Activated B cell treated with CpG ODN at 0.5 μM for 24 hours (primary cell): ENCODE results near the gene RPS6KA2. TPM values are rescaled to one million over a fixed set of nuclear protein-coding genes. Genes with fewer than 3 reads are reported as not detected.

Source experiments
- ATAC-seq: fragments of 200-7000 bp; cut with Tn5 transposase; one replicate; pipeline ENCODE4 v1.10.0; 2021; ENCODE audit warnings: low read depth, mild to moderate bottlenecking, moderate library complexity
- CTCF ChIA-PET: fragments of 350-600 bp; sonication (Branson Sonifier 250); formaldehyde crosslinking; loops from one replicate; lab custom pipeline; 2021; ENCODE audit warnings: antibody characterized with exemption; lab: Charles Lee
- POLR2A ChIA-PET: fragments of 350-600 bp; sonication (Branson Sonifier 250); formaldehyde crosslinking; loops from one replicate; lab custom pipeline; 2021; ENCODE audit warnings: antibody characterized with exemption; lab: Charles Lee
- DNase-seq: peaks from one replicate; pipeline ENCODE4 v3.0.0; 2022
- H3K27ac Mint-ChIP-seq: one replicate; pipeline ENCODE4 v1.8.0; 2020; ENCODE audit warnings: mixed read lengths
- H3K27me3 Mint-ChIP-seq: one replicate; pipeline ENCODE4 v1.8.0; 2021; ENCODE audit warnings: mixed read lengths
- H3K36me3 Mint-ChIP-seq: one replicate; pipeline ENCODE4 v1.8.0; 2021; ENCODE audit warnings: low read depth, mixed read lengths
- H3K4me1 Mint-ChIP-seq: one replicate; pipeline ENCODE4 v1.8.0; 2021; ENCODE audit warnings: mixed read lengths
- H3K4me3 Mint-ChIP-seq: one replicate; pipeline ENCODE4 v1.8.0; 2020; ENCODE audit warnings: mild to moderate bottlenecking, mixed read lengths
- H3K9me3 Mint-ChIP-seq: one replicate; pipeline ENCODE4 v1.8.0; 2020; ENCODE audit warnings: mixed read lengths
- CTCF ChIP-seq: fragments of 200-600 bp; IDR thresholded peaks from one replicate; pipeline ENCODE4 v1.8.0; 2022; ENCODE audit warnings: antibody characterized with exemption, mild to moderate bottlenecking
- intact Hi-C: fragments of 100-400 bp; cut with micrococcal nuclease; formaldehyde crosslinking; loops from one replicate; pipeline ENCODE4 v1.15.1; 2024
- total RNA-seq: library from RNA; stranded (reverse); gene quantifications from 2 replicates; pipeline ENCODE4 v1.2.3, GENCODE V29; 2022

Gene RPS6KA2
- total RNA-seq, 1 donor from 2014 or later, result 14.4 TPM

- ATAC-seq (no peak), DNase-seq (no peak)
- no peaks in the 10 kb centered on the region for H3K27me3 Mint-ChIP-seq
- no peak overlapping the region for H3K4me3 Mint-ChIP-seq
- CTCF ChIA-PET, result no interaction called here
- H3K27ac Mint-ChIP-seq, result no peak overlapping the region
- H3K9me3 Mint-ChIP-seq, result no peaks in the 10 kb centered on the region
- intact Hi-C loops, result no loop called here
- no peak for TF ChIP-seq CTCF
- H3K4me1 Mint-ChIP-seq, result no peaks in the 10 kb centered on the region
- H3K36me3 Mint-ChIP-seq, result no peaks in the 10 kb centered on the region
- POLR2A ChIA-PET, result no interaction called here
These were observed 11.8 kb downstream of the RPS6KA2 start for GRCh38 chr6:166615059-166615770.

- no peaks in the 10 kb centered on the region for H3K36me3 Mint-ChIP-seq
- H3K4me3 Mint-ChIP-seq, result no peak overlapping the region
- no peak for TF ChIP-seq CTCF
- H3K4me1 Mint-ChIP-seq, result no peaks in the 10 kb centered on the region
- ATAC-seq (no peak), DNase-seq (no peak)
- intact Hi-C loops, result no loop called here
- H3K27me3 Mint-ChIP-seq, result no peaks in the 10 kb centered on the region
- ChIA-PET POLR2A (no interaction called here), CTCF (no interaction called here)
- no peaks in the 10 kb centered on the region for H3K9me3 Mint-ChIP-seq
- no peak overlapping the region for H3K27ac Mint-ChIP-seq
These were observed 12.5 kb downstream of the RPS6KA2 start for GRCh38 chr6:166614589-166614988.

- Mint-ChIP-seq H3K27ac (no peak overlapping the region), H3K4me1 (no peaks in the 10 kb centered on the region), H3K36me3 (no peaks in the 10 kb centered on the region), H3K9me3 (no peaks in the 10 kb centered on the region), H3K4me3 (no peak overlapping the region), H3K27me3 (no peaks in the 10 kb centered on the region)
- CTCF ChIA-PET, result no interaction called here
- ATAC-seq (no peak), DNase-seq (no peak)
- POLR2A ChIA-PET, result no interaction called here
- no peak for TF ChIP-seq CTCF
- intact Hi-C loops, result no loop called here
These were observed 12.9 kb downstream of the RPS6KA2 start for GRCh38 chr6:166614171-166614583.

GRCh38 chr6:166613027-166613426 is 14.0 kb downstream of the RPS6KA2 start:
- Mint-ChIP-seq H3K27ac (no peak overlapping the region), H3K36me3 (no peaks in the 10 kb centered on the region), H3K4me1 (no peaks in the 10 kb centered on the region), H3K4me3 (no peak overlapping the region), H3K27me3 (no peaks in the 10 kb centered on the region), H3K9me3 (no peaks in the 10 kb centered on the region)
- intact Hi-C loops, result no loop called here
- POLR2A ChIA-PET, result interaction anchor here (1.0 to 1.2 kb wide), 2 partner anchors 14 to 71 kb away, joined by 3 to 6 read pairs; partner anchors contain the start of gene RPS6KA2
- no peak for TF ChIP-seq CTCF
- CTCF ChIA-PET, result no interaction called here
- no peak for ATAC-seq
- DNase-seq, result no peak

GRCh38 chr6:166612471-166612881 is 14.6 kb downstream of the RPS6KA2 start:
- no peaks in the 10 kb centered on the region for H3K4me1 Mint-ChIP-seq
- POLR2A ChIA-PET, result interaction anchor here (1.2 kb wide), 1 partner anchor 71 kb away, joined by 3 read pairs; no protein-coding TSS in a partner anchor
- DNase-seq, result no peak
- no peaks in the 10 kb centered on the region for H3K27me3 Mint-ChIP-seq
- intact Hi-C loops, result no loop called here
- no peaks in the 10 kb centered on the region for H3K36me3 Mint-ChIP-seq
- no peak for TF ChIP-seq CTCF
- ATAC-seq, result no peak
- no peak overlapping the region for H3K4me3 Mint-ChIP-seq
- H3K27ac Mint-ChIP-seq, result no peak overlapping the region
- CTCF ChIA-PET, result no interaction called here
- H3K9me3 Mint-ChIP-seq, result no peaks in the 10 kb centered on the region
